Peyer's patch (tissue), 4 donors: ENCODE data around the gene STARD6.

ENCODE experiments used
- POLR2A ChIP-seq, 2 donors: fragments of 450-650 bp; IDR thresholded peaks; one replicate each; pipeline ENCODE4 v1.5.1; 2017; ENCODE audit warnings: antibody characterized with exemption in 2 of 2, mild to moderate bottlenecking in 2 of 2, moderate library complexity in 2 of 2
- TF ChIP-seq, protein P1 (sequence below), 6 experiments: fragments of 450-650 bp in 4 of 6; fragments of 200-600 bp in 2 of 6; sonication (generic) in 1 of 6; IDR thresholded peaks; one replicate each; pipeline ENCODE4 v1.5.1; 2017 to 2019; ENCODE audit warnings: antibody characterized with exemption in 6 of 6, mild to moderate bottlenecking in 3 of 6, moderate library complexity in 1 of 6

DNA sequence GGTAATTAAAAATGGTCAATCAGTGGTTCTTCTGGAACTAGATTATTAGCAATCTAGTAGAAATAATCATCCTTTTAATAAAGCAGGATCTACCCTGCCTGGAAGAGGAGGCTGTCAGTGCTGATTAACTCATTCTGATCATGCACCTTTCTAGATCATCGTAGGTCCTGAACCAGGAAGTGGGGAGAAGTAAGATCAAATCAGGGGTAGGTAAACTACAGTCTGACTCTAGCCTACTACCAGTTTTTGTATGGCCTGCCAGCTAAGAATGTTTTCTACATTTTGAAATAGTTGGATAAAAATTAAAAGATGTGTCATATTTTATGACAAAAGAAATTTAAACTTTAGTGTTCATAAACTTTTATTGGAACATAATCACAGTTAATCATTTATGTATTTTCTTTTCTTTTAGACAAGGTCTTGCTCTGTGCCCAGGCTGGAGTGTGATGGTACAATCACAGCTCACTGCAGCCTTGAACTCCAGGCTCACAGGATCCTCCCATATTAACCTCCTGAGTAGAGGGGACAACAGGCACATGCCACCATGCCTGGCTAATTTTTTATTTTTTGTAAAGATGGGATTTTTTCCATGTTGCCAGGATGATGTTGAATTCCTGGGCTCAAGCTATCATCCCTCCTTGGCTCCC is 36.1 kb upstream of the STARD6 start:
- peak in 1 of 2 donors; percentile 68 for TF ChIP-seq POLR2A (IDR thresholded peaks at IDR 0.05)
- TF ChIP-seq, protein P1, sequence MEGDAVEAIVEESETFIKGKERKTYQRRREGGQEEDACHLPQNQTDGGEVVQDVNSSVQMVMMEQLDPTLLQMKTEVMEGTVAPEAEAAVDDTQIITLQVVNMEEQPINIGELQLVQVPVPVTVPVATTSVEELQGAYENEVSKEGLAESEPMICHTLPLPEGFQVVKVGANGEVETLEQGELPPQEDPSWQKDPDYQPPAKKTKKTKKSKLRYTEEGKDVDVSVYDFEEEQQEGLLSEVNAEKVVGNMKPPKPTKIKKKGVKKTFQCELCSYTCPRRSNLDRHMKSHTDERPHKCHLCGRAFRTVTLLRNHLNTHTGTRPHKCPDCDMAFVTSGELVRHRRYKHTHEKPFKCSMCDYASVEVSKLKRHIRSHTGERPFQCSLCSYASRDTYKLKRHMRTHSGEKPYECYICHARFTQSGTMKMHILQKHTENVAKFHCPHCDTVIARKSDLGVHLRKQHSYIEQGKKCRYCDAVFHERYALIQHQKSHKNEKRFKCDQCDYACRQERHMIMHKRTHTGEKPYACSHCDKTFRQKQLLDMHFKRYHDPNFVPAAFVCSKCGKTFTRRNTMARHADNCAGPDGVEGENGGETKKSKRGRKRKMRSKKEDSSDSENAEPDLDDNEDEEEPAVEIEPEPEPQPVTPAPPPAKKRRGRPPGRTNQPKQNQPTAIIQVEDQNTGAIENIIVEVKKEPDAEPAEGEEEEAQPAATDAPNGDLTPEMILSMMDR (IDR thresholded peaks at IDR 0.05), result no peak
